ENCODE results near the gene CACNB2.

CACNB2 gene

DNA sequence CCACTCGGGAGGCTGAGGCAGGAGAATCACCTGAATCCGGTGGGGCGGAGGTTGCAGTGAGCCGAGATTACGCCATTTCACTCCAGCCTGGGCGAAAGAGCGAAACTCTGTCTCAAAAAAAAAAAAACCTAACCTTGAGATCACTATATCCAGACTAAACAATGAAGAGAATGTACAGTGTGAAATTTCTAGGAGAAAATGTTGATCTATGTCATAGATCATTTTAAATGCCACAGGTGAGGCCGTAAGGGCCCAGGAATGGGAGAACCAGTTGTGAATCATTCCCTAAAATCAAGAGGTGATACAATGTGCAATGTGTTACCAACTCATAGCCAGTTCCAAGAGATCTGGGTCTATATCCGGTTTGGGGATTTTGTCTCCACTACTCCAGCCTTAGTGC lies 158.0 kb downstream of the CACNB2 start:
- DNase-seq: no peak

DNA sequence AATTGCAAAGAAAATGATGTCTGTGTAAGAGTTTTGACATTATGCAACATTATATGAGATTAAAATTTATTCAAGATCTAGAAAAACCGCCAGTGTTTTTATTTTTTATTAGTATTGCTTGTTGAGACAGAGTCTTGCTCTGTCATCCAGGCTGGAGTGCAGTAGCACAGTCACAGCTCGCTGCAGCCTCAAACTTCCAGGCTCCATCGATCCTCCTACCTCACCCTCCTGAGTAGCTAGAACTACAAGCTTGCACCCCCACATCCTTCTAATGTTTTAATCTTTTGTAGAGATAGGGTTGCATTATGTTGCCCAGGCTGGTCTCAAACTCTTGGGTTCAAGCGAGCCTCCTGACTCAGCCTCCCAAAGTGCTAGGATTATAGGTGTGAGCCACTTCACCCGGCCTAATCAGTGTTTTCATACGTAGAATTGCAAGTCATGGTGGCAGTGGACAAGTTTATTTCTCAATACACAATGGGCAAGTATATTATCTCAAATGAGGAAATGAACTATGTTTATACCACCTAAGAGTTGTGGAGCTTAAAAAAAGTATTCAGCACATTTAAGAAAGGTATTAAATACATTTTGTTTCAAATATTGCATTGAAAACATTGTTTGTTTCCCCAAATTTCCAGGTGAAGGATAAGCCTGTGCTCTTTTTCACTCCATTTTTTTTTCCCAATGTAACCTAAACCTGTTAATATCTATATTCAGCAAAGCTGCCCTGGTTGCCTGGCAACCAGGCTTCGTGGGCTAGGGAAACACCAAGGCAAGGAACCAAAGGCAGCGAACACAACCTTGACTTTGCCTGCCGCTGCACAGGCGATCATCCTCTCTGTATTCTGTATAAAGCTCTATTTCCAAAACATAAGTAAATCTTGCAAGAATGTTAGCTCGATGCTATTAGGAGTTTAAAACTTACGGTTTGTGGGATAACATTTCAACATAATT lies 163.9 kb downstream of the CACNB2 start:
- DNase-seq: no peak

DNA sequence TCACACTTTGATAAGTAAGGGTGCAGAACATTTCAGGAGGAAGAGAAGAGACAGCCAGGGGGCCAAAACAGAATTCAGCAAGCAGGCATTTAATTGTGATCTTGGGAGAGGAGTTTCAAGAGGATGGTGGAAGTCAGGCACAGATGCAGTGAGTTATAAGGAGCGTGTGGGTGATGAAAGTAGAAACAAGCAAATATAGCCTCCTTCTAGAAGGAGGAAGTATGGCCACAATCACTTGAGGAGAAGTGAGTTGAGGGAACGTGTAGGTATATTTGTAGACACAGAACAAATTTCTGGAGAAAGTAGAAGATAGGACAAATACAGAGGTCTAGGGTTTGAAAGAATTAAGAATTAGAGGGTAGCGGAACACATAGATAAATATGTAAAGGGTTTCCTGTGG lies 165.8 kb downstream of the CACNB2 start:
- no peak for DNase-seq

GRCh38 chr10:18308600-18308999 lies 168.4 kb downstream of the CACNB2 start:
- DNase-seq: no peak

DNA sequence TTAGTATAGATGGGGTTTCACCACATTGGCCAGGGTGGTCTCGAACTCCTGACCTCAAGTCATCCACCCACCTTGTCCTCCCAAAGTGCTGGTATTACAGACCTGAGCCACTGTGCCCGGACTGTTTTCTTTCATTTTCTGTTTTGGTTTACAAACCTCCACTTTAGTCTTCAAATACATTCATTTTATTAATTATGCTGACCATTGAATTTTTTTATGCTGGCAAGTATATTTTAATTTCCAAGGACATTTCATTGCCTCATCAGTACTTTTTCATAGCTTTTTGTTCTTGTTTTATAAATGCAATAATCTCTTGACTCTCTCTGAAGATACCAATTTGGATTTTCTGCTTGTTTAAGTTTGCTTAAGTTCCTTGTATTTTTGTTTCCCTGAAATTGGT lies 170.5 kb downstream of the CACNB2 start:
- DNase-seq: no peak

DNA sequence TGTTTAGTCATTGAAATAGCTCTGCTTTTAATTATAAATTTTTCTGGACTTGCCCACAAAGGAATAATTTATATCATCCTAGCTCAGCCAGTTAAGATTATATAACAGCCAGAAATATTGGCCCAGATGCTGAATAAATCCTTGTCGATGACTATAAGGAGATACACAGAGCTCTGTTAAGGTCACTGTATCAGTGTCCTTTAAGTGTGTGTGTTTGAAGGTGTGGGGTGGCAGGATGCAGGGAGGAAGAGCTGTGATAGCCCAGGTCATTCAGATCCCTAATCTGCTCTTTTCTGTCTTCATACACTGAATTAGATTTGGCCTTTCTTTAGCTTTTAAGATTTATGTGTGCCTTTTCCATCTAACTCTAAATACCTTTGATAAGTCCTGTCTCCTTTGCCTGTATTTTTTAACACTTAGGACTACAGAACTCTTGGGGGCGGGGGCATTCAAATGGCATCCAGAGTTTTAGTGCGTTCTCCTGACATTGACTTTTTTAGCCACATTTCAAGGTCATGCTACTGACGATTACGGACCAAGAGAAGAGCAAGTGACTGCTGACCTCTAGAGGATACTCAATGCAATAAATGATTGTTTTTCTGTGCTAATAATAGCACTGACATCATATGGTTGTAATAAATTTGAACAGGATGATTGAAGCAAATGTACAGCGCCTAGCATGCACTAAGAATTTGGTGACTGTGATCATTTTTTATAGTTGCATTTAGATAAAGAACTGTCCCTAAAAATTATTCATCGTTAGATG lies 172.3 kb downstream of the CACNB2 start:
- no peak for DNase-seq

- DNase-seq: no peak
These were observed 172.9 kb downstream of the CACNB2 start for GRCh38 chr10:18313140-18313530.

DNA sequence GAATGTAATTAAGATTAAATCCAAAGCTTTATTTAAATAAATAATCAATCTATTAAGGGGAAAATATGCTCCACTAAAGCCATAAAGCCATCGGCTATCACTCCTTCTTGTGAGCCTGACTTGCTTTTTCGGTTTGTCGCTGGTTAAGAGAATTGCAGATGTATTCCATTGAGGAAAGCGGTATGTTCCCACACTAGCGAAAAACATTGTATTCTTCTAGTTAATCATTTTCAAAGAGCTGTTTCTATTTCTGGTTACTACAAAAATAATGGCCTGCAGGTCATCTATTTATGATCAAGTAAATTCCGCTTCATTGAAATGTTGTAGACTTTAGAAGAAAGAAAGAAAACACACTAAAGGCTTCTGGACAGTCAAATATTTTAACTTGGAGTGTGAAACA lies 173.4 kb downstream of the CACNB2 start:
- no peak for DNase-seq

DNA sequence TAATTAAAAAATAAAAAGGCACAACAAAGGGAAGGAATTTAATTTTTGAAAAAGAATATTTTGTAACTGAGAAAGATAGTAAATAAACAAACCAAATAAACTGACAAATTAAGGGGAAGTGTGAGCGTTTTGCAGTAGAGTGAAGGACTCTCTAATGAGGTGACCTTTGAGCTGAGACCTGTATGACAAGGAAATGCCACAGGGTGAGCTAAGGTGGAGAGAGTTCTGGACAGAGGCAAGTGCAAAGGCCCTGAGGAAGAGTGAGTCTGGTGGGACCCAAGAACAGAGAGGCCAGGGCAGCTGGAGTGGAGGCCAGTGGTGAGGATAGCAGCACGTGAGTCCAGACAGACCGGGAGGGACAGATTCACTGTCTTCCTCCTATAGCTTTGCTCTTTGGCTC lies 179.4 kb downstream of the CACNB2 start:
- no peak for DNase-seq

DNA sequence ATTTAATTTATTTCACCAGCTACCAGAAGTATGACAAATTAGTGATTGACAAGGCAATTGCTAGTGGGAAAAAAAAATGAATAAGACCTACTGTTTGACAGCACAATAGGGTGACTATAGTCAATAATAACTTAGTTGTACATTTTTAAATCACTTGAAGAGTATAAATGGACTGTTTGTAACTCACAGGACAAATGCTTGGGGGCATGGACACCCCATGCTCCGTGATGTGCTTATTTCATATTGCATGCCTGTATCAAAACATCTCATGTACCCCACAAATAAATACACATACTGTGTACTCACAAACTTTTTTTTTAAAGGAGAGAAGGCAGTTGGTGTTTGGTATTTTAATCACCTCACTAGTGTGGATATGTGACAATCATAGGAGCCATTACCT lies 181.1 kb downstream of the CACNB2 start:
- DNase-seq: no peak

DNA sequence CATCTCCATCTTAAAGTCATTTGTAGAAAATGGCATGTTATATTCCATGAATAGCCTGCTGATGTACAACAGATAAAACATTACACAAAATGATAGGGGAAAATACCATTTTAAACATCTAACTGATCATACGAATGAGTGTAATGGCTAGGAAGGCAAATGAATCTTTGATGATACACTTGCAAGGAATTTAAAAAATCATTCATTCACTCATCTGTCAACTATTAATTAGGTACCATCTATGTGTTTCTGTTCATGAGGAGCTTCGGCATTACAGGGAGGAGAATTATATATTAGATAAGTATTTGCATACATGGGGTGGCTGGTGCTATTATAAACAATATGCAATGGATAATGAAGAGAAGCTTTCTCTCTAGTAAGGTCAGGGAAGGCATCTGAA lies 183.7 kb downstream of the CACNB2 start:
- DNase-seq: no peak

GRCh38 chr10:18325410-18325809 lies 185.2 kb downstream of the CACNB2 start:
- DNase-seq: no peak

- no peak for DNase-seq
These were observed 185.8 kb downstream of the CACNB2 start for GRCh38 chr10:18325889-18326531.

GRCh38 chr10:18328941-18329340 lies 188.7 kb downstream of the CACNB2 start:
- DNase-seq: no peak

- DNase-seq: no peak
These were observed 191.8 kb downstream of the CACNB2 start for GRCh38 chr10:18332048-18332447.

- DNase-seq: no peak
These were observed 192.3 kb downstream of the CACNB2 start for GRCh38 chr10:18332484-18332883.

GRCh38 chr10:18333621-18334020 lies 193.4 kb downstream of the CACNB2 start:
- DNase-seq: no peak

DNA sequence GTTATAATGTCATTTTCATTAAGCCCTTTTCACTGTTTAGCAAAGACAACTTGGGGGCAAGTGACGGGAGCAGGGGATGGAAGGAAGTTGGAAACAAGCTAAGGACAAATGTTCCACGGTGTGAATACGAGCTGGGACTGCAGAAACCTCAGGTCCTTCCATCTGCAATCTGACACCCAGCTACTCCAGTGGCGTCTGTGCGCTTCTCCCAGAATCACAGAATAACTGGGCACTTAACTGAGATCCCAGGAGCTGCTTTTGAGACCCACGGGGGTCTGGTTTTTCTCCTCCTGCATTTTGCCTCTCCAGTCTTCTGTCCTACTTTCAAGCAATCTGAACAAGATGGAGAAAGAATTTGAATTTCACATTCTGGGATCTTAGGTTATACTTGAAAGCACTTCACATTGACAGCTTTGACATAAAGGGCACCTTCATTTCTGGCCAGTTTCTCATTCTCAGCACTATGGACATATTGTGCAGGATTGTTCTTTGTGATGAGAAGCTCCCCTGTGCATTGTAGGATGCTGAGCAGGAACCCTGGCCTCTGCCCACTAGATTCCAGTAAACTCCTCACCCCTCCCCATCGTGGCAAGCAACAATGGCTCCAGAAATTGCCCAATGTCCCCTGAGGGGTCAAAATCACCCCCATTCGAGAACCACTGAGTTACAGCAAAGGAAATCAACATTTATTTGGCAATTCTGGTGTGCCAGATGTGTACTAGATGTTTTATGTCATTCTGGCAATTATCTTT lies 194.1 kb downstream of the CACNB2 start:
- DNase-seq: no peak

DNA sequence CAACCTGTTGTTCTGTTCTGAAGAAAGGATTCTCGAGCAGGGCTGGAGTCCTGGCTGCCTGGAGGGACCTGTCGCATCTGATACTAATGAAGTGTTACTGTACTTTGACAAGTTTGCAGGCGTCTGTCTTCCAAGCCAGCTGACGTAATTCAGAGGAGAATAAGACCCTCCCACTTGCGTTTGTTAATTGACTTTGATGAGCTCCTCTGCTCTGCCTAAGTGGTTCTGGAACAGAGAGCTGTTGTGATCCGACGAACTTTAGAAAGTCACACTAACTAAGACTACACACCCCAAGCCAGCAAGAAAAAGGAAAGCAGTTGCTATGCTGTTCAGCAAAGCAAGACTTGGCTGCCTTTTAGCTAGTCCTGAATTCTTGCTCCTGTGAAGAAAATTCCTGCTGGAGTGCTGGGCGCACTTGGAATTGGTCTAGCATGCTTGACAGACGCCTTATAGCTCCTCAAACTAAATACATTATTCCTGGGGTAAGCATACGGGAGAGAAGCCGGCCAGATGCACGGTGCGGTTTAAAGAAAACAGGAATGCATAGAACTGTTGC lies 200.3 kb downstream of the CACNB2 start:
- no peak for DNase-seq

GRCh38 chr10:18341055-18341454 lies 200.8 kb downstream of the CACNB2 start:
- no peak for DNase-seq

GRCh38 chr10:18343573-18343972 lies 203.3 kb downstream of the CACNB2 start:
- no peak for DNase-seq

DNA sequence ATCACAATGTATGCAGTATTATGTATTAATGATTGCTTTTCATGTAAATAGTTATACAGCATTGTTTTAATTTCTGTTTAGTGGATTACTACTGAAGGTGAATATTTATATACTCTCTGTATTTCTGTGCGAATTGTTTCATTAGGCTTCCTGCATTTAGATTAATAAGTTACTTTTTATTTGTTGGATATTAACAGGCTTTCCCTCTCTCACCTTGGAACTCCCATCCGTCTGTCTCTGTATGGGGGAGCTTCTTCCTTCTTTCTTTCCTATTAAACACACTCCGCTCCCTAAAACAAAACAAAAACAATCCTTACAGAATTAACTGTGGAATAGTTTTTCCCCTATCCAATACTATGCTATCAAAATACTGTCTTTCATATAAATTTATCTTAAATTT lies 205.1 kb downstream of the CACNB2 start:
- no peak for DNase-seq

DNA sequence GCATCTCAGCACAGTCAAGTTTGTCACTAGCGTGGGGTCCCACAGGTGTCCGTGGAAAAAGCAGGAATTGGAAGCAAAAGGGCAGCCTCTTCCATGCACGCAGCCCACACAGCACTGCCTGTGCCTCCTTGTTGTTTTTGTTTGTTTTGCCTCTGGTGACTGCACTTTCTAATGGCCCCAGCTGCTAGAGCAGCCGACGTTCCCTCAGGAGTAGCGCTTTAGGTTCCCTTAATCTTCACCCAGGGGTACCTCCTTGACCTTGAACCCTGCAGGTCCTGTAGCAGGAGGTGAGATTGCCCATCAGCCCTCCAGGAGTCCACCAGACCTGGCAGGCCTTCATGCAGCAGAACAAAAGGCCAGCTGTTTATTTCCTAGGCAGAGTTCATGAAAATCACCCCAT lies 210.1 kb downstream of the CACNB2 start:
- no peak for DNase-seq
